Measurements from ENCODE around the gene ZNF821.

- TF ChIP-seq ZNF8 (CRISPR knock-in tag; IDR thresholded peaks at IDR 0.05) (no peak), PATZ1 (CRISPR knock-in tag; IDR thresholded peaks at IDR 0.05; ENCODE audit: borderline replicate concordance) (no peak), RARB (CRISPR knock-in tag; IDR thresholded peaks at IDR 0.05) (no peak), ISL1 (CRISPR knock-in tag; IDR thresholded peaks at IDR 0.05) (no peak), CREB5 (CRISPR knock-in tag; IDR thresholded peaks at IDR 0.05; ENCODE audit: low read depth) (no peak), ZFP3 (CRISPR knock-in tag; IDR thresholded peaks at IDR 0.05) (no peak)
Observed at GRCh38 chr16:71840052-71840451, 43.9 kb downstream of the ZNF821 start.

All from SK-N-SH treated with all-trans-retinoic acid at 6 μM for 48 hours (cell line).